ENCODE results near the gene MS4A4A.

Gene MS4A4A

DNA sequence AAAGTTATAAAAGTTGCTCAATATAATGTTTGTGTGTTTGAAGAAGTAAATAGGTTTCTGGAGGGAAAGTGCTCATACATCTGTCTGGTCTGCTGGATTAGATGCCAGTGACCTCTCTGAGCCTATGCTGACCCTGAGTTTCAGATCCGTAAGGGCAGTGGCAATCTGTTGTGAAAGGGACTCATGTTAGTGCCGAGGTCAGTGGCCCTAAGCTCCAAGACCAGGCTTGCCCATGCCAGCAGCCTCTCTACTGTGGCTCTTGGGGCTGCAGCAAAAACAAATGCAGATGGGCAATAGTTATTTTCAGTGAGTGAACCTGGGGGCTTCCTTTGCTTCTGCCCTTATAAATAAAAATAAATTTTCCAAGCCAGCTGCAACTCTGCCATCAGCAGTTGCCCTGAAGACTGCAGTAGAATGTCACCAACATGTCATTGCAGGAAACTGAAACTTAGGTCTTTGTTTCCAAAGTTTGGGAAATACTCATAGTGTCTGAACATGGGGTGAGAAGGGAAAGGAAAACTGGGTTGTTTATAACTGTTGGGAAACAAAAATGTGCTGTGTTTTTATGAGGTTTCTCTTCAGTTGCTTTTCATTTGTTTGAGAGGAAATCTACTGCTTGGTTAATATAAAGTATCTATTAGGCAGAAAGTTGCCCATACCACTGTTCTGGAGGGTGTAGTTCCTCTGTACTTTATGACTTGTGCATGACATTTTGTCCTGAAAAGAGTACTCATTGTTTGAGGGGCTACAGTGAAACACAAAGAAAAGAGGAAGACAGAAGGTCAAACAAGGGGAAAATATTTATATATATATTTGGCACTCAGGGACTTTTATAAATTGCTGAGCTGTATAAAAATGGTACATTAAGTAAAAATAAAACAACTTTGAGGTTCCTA, 28.0 kb upstream of the MS4A4A start:
- Histone ChIP-seq H3K4me3 (no peak overlapping the region), H3K27ac (peak overlapping the region in 1 of 2 donors; percentile 41)
- TF ChIP-seq, protein P1, sequence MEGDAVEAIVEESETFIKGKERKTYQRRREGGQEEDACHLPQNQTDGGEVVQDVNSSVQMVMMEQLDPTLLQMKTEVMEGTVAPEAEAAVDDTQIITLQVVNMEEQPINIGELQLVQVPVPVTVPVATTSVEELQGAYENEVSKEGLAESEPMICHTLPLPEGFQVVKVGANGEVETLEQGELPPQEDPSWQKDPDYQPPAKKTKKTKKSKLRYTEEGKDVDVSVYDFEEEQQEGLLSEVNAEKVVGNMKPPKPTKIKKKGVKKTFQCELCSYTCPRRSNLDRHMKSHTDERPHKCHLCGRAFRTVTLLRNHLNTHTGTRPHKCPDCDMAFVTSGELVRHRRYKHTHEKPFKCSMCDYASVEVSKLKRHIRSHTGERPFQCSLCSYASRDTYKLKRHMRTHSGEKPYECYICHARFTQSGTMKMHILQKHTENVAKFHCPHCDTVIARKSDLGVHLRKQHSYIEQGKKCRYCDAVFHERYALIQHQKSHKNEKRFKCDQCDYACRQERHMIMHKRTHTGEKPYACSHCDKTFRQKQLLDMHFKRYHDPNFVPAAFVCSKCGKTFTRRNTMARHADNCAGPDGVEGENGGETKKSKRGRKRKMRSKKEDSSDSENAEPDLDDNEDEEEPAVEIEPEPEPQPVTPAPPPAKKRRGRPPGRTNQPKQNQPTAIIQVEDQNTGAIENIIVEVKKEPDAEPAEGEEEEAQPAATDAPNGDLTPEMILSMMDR (IDR thresholded peaks at IDR 0.05) = no peak
- DNase-seq (ENCODE audit: low spot score) = no peak

DNA sequence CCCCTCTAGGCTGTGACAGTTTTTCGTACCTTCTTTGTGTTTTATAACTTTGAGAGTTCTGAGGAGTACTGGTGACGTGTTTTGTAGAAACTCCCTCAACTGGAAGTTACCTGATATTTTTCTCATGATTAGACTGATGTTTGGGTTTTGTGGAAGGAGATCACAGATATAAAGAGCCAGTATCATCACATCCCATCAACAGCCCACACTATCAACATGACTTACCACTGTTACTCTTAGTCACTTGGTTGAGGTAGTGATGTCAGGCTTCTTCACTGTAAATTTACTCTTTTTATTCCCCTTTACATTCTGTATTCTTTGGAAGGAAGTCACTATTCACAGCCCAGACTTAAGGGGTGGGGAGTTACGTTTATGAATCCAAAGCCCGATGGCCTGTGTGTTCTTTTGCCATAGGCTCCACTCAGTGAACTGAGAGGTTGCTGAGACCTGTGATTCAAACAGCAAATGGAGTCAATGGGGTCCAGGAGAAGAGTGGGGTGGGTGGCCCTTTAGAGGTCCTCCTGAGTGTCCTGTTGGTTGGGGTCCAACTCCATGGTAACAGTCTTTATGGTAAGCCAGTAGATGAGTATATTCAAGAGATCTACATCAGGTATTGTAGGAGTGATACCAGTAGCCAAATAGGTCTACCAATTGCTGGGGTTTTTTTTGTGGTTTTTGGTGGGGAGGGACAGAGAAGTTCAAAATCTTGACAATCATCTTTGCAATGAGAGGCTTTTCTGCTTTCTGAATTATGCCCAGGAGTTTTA, 22.3 kb upstream of the MS4A4A start:
- DNase-seq (ENCODE audit: low spot score) = no peak
- no peak overlapping the region for H3K4me3 ChIP-seq
- TF ChIP-seq, protein P1 (IDR thresholded peaks at IDR 0.05) = no peak
- no peak overlapping the region for H3K27ac ChIP-seq

DNA sequence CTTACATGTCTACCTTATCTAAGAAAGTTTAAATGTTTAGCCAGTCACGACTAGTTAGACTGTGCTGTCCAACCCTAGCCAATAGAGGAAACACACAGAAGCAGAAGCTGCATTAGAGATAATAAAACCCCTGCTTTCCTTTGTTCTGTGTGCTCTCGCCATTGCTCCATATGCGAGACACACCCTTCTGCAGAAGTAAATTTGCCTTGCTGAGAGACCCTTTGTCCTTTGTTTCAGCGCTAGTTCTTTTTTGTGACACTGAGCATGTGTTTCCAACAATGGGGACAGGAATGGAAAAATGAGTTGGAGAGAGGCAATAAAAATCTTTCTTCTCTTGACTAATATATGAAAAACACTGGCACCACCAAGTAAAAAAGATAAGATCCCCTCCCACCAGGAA, 19.5 kb upstream of the MS4A4A start:
- no peak overlapping the region for H3K4me3 ChIP-seq
- no peak overlapping the region for H3K27ac ChIP-seq
- no peak for DNase-seq (ENCODE audit: low spot score)
- TF ChIP-seq, protein P1 (IDR thresholded peaks at IDR 0.05) = no peak

DNA sequence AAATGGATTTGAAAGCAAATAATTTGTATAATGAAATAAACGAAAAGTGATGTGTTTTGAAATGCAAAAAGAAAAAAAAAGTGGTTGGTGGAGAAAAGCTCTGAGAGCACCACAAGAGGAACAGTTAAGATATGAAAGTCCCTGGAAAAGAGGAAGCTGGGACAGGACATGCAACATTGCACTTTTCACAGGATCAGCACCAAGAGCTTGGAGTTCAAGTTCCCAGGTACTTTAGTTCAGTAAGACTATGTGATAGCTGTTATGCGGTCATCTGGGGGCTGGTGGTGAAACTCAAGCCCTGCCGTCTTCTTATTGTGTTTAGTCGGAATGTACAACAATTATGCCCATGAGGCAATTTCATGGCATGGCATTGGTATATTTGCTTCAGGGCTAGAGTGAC, 17.1 kb upstream of the MS4A4A start:
- Histone ChIP-seq H3K27ac (peak overlapping the region in 1 of 2 donors; percentile 47), H3K4me3 (no peak overlapping the region)
- DNase-seq (ENCODE audit: low spot score) = no peak
- TF ChIP-seq, protein P1 (IDR thresholded peaks at IDR 0.05) = no peak

DNA sequence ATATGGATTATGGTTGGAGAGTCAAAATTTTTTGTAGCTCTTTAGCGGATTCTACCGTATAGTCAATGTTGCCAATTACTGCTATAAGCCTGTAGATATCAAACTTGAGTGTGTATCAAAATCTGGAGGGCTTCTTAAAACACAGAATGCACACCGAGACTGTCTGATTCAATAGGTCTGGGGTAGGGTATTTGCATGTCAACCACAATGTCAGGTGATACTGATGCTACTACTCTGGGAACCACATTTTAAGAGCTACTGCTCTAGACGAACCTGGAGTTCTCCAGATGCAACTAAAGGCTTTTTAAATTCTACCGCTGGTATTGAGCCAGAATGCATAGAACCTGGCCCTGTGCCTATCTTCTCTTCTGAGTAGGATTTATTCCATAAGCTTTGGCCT, 15.8 kb upstream of the MS4A4A start:
- no peak for DNase-seq (ENCODE audit: low spot score)
- TF ChIP-seq, protein P1 (IDR thresholded peaks at IDR 0.05) = no peak
- no peak overlapping the region for H3K27ac ChIP-seq
- no peak overlapping the region for H3K4me3 ChIP-seq

DNA sequence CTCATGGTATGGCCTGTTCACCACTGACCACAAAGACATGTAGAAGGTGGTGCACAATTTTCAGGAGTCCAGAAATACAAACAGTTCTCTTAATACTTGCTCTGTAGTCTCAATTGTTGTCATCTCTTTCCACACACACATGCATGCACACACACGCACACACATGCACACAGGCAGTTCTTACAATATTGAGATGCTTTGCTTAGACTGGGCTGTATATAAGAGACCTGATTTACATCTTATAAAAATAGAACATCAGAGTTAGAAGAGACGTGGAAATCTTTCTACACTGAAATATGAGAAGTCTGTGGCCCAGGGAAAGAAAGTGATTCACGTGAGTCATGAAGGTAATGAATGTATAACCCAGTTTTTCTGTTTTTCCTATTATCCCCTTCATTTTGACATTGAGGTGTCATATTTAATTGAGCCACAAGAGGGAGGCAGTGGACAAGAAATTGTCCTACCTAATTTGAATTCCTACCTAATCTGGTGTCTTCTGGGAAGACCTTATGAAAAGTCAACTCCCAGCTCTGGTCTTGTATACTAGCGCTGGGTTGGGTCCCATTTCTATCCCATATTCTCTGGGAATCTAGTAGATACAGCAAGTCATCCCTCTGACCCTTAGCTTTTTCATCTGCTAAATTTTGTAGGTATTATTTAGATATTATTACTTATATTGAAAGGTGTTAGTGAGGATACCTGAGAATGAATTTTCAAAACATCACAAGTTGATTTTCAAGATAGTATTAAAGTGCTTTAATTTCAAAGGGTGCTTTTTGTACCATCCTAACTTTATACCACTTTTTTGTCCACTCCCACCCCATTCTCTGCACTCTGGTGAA, 14.9 kb upstream of the MS4A4A start:
- Histone ChIP-seq H3K27ac (no peak overlapping the region), H3K4me3 (no peak overlapping the region)
- DNase-seq (ENCODE audit: low spot score) = no peak
- TF ChIP-seq, protein P1 (IDR thresholded peaks at IDR 0.05) = peak; percentile 29

Data from coronary artery (tissue), 2 donors.